Loucy (cell line): Measurements from ENCODE around the gene CAMTA1.

Experiments used
- EZH2phosphoT487 ChIP-seq: fragments of 200-600 bp; IDR thresholded peaks from 2 replicates; pipeline ENCODE4 v1.6.1; 2018; ENCODE audit warnings: antibody characterized with exemption, mild to moderate bottlenecking, moderate library complexity, borderline replicate concordance
- TF ChIP-seq, protein P1 (sequence below): fragments of 200-600 bp; sonication (generic); conservative IDR thresholded peaks from 2 replicates; pipeline ENCODE4 v1.5.1; 2014; ENCODE audit warnings: mild to moderate bottlenecking, antibody characterized with exemption, low read length

GRCh38 chr1:7436056-7437005 lies 651.1 kb downstream of the CAMTA1 start:
- TF ChIP-seq, protein P1, sequence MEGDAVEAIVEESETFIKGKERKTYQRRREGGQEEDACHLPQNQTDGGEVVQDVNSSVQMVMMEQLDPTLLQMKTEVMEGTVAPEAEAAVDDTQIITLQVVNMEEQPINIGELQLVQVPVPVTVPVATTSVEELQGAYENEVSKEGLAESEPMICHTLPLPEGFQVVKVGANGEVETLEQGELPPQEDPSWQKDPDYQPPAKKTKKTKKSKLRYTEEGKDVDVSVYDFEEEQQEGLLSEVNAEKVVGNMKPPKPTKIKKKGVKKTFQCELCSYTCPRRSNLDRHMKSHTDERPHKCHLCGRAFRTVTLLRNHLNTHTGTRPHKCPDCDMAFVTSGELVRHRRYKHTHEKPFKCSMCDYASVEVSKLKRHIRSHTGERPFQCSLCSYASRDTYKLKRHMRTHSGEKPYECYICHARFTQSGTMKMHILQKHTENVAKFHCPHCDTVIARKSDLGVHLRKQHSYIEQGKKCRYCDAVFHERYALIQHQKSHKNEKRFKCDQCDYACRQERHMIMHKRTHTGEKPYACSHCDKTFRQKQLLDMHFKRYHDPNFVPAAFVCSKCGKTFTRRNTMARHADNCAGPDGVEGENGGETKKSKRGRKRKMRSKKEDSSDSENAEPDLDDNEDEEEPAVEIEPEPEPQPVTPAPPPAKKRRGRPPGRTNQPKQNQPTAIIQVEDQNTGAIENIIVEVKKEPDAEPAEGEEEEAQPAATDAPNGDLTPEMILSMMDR: no peak
- no peak for TF ChIP-seq EZH2phosphoT487
